ENCODE data around the gene OR2G2.

The OR2G2 gene

GRCh38 chr1:247588060-247588459 lies at the start of gene OR2G2:
Gene OR2G2 (plus strand): TSS chr1:247588360. CDS start chr1:247588360, 0 bp downstream.
- no peak for DNase-seq (ENCODE audit: low read depth in 2 of 2, low spot score in 1 of 2)

GRCh38 chr1:247538561-247538960 lies 49.6 kb upstream of the OR2G2 start:
- DNase-seq (ENCODE audit: low read depth in 2 of 2, low spot score in 1 of 2): no peak

GRCh38 chr1:247539215-247539614 lies 48.9 kb upstream of the OR2G2 start:
- DNase-seq (ENCODE audit: low read depth in 2 of 2, low spot score in 1 of 2): no peak

GRCh38 chr1:247540581-247540980 lies 47.6 kb upstream of the OR2G2 start:
- no peak for DNase-seq (ENCODE audit: low read depth in 2 of 2, low spot score in 1 of 2)

GRCh38 chr1:247542811-247543210 lies 45.3 kb upstream of the OR2G2 start:
- no peak for DNase-seq (ENCODE audit: low read depth in 2 of 2, low spot score in 1 of 2)

- no peak for DNase-seq (ENCODE audit: low read depth in 2 of 2, low spot score in 1 of 2)
Measured at GRCh38 chr1:247548092-247548491, 40.1 kb upstream of the OR2G2 start.

- no peak for DNase-seq (ENCODE audit: low read depth in 2 of 2, low spot score in 1 of 2)
Measured at GRCh38 chr1:247548769-247549182, 39.4 kb upstream of the OR2G2 start, which contains the start of gene GCSAML. Gene GCSAML (plus strand): TSS chr1:247549134. CDS start chr1:247549192, 58 bp downstream.

- DNase-seq (ENCODE audit: low read depth in 2 of 2, low spot score in 1 of 2): no peak
Measured at GRCh38 chr1:247551721-247552120, 36.4 kb upstream of the OR2G2 start.

- DNase-seq (ENCODE audit: low read depth in 2 of 2, low spot score in 1 of 2): no peak
Measured at GRCh38 chr1:247552231-247552630, 35.9 kb upstream of the OR2G2 start.

GRCh38 chr1:247557926-247558674 lies 30.1 kb upstream of the OR2G2 start:
- no peak for DNase-seq (ENCODE audit: low read depth in 2 of 2, low spot score in 1 of 2)

- no peak for DNase-seq (ENCODE audit: low read depth in 2 of 2, low spot score in 1 of 2)
Measured at GRCh38 chr1:247561711-247562110, 26.4 kb upstream of the OR2G2 start.

GRCh38 chr1:247562198-247562597 lies 26.0 kb upstream of the OR2G2 start:
- DNase-seq (ENCODE audit: low read depth in 2 of 2, low spot score in 1 of 2): no peak

- DNase-seq (ENCODE audit: low read depth in 2 of 2, low spot score in 1 of 2): no peak
Measured at GRCh38 chr1:247574236-247574635, 13.9 kb upstream of the OR2G2 start.

- DNase-seq (ENCODE audit: low read depth in 2 of 2, low spot score in 1 of 2): no peak
Measured at GRCh38 chr1:247574664-247575063, 13.5 kb upstream of the OR2G2 start.

- DNase-seq (ENCODE audit: low read depth in 2 of 2, low spot score in 1 of 2): no peak
Measured at GRCh38 chr1:247576514-247576913, 11.6 kb upstream of the OR2G2 start.

GRCh38 chr1:247578946-247579460 lies 9.2 kb upstream of the OR2G2 start:
- no peak for DNase-seq (ENCODE audit: low read depth in 2 of 2, low spot score in 1 of 2)

- DNase-seq (ENCODE audit: low read depth in 2 of 2, low spot score in 1 of 2): no peak
Measured at GRCh38 chr1:247605286-247605685, 17.1 kb downstream of the OR2G2 start, which contains the start of gene OR2G3. Gene OR2G3 (plus strand): TSS chr1:247605586. CDS start chr1:247605586, 0 bp downstream.

GRCh38 chr1:247613405-247613804 lies 25.2 kb downstream of the OR2G2 start:
- DNase-seq (ENCODE audit: low read depth in 2 of 2, low spot score in 1 of 2): no peak

GRCh38 chr1:247614625-247615024 lies 26.5 kb downstream of the OR2G2 start:
- DNase-seq (ENCODE audit: low read depth in 2 of 2, low spot score in 1 of 2): no peak

- no peak for DNase-seq (ENCODE audit: low read depth in 2 of 2, low spot score in 1 of 2)
Measured at GRCh38 chr1:247627951-247628350, 39.8 kb downstream of the OR2G2 start.

GRCh38 chr1:247638011-247638410 lies 49.9 kb downstream of the OR2G2 start:
- no peak for DNase-seq (ENCODE audit: low read depth in 2 of 2, low spot score in 1 of 2)

- DNase-seq (ENCODE audit: low read depth in 2 of 2, low spot score in 1 of 2): no peak
Measured at GRCh38 chr1:247638781-247639180, 50.6 kb downstream of the OR2G2 start.
